Stimulated activated CD8-positive, alpha-beta memory T cell treated with anti-CD3 and anti-CD28 coated beads, Interleukin-15, amount 100 ng/mL, for 24 hours (primary cell): ENCODE data around the gene RALGAPA2.

Source experiments
- DNase-seq: peaks from one replicate; pipeline ENCODE4 v3.0.0-alpha.2; 2020; ENCODE audit warnings: low read depth

Gene RALGAPA2

GRCh38 chr20:20497242-20497978 lies 215.0 kb downstream of the RALGAPA2 start:
- DNase-seq: no peak

- no peak for DNase-seq
Observed at GRCh38 chr20:20495729-20496503, 216.5 kb downstream of the RALGAPA2 start.

GRCh38 chr20:20493701-20494100 lies 218.7 kb downstream of the RALGAPA2 start:
- DNase-seq: no peak

- no peak for DNase-seq
Observed at GRCh38 chr20:20492521-20493332, 219.7 kb downstream of the RALGAPA2 start.

DNA sequence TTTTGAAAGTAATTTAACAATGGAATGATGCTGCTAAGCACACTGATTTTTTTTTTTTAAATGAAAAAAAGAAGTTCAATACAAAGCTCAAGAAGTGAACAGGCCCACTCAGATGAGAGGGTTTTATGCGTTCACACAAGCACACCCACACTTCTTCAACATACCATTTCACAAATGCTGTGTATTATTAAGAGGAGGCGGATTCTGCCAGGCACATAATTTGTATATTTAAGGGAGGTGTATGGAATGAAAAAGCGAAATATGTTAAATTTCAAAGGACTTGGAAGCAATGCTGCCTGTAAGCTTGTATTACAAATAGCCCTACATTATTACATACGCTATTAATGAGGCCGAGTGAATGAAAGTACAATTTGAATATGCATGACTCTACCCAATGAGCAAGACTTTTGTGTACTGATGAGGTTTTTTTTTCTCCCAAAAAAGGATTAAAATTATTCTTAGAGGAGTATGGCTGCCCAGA lies 220.6 kb downstream of the RALGAPA2 start:
- DNase-seq: no peak

DNA sequence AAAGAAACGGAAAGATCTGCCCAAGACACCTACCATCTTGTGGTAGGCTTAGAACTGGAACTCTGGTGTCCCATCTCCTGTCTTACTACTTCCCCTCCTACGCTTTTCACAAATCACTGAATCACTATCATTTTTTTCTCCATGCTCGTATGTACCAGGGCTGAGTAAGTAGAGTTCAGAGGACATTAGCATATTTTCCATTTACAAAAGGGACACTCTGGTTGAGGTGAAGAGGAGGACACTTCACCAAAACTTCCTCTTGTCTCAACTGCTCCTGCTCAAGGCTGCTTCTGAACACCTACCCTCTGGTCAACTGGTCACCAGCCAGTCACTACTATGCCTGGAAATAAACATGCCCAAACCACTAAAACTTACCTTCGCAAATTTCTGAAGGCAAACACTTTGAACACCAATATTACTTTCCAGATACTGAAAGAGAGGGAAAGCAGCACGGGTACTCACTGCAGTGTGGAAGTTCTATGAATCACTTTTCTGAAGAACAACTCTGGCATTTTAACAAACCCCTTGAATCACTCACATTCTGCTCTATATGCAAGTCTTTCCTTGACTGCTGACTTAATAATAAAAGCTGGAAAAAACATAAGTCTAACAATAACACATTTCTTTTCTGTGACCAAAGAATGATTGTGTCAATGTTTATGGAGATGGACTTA lies 221.2 kb downstream of the RALGAPA2 start:
- no peak for DNase-seq

DNA sequence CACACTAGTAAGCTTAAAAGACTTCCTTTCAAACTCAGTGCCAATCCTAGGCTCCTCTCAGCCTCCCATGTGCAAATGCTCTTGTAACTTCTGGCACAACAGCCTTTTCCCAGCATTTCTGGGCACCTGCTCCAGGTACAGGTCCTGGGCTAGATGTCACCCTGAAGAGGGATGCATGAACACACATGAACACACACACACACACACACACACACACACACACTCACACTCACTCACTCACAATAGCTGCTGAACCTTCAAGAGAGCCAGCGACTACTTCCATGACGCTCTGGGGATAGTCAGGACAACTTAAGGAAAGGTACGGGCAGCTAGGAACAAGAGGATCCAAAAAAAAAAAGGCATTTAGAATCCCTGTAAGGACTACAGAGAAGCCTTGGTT lies 221.8 kb downstream of the RALGAPA2 start:
- no peak for DNase-seq

DNA sequence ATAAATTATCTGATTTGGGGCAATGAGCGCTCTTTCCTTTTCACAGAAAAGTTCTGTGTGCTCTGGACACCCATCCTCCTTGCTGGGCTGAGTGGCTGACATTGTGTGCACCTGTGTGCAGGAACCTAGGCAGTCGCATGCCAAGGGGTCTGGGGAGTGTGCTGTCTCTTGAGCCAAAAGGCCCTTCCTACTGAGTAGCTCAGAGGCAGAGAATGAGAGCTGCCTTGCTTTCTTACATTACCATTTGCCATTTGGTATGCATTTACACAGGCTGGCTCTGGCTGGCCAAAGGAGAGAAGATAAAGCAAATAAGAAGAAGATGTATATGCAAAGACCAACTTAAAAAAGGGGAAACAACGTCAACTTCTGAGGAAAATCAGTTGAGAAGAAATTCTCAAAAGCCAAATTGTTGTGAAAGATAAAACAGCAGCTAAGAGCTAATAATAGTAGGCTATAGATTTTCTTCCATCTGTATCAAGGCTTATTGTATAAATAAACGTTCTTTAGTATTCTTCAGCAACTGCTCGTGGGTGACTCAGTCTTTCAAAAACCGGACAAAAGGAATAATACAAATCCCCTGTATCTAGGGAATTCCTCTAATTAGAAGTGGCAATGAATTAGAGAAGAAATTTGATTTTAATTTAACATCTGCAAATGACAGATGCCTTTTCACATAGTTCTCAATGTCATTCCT lies 222.6 kb downstream of the RALGAPA2 start:
- no peak for DNase-seq

GRCh38 chr20:20489054-20489453 lies 223.4 kb downstream of the RALGAPA2 start:
- DNase-seq: no peak

- no peak for DNase-seq
Observed at GRCh38 chr20:20488388-20488787, 224.1 kb downstream of the RALGAPA2 start.

- DNase-seq: no peak
Observed at GRCh38 chr20:20487811-20488210, 224.6 kb downstream of the RALGAPA2 start.

- no peak for DNase-seq
Observed at GRCh38 chr20:20483328-20483727, 229.1 kb downstream of the RALGAPA2 start.

GRCh38 chr20:20482453-20482852 lies 230.0 kb downstream of the RALGAPA2 start:
- no peak for DNase-seq

- no peak for DNase-seq
Observed at GRCh38 chr20:20480689-20481088, 231.8 kb downstream of the RALGAPA2 start.

GRCh38 chr20:20480126-20480525 lies 232.3 kb downstream of the RALGAPA2 start:
- no peak for DNase-seq

- no peak for DNase-seq
Observed at GRCh38 chr20:20477444-20478041, 234.9 kb downstream of the RALGAPA2 start.

GRCh38 chr20:20476504-20476903 lies 235.9 kb downstream of the RALGAPA2 start:
- no peak for DNase-seq

GRCh38 chr20:20473657-20474056 lies 238.8 kb downstream of the RALGAPA2 start:
- DNase-seq: no peak

DNA sequence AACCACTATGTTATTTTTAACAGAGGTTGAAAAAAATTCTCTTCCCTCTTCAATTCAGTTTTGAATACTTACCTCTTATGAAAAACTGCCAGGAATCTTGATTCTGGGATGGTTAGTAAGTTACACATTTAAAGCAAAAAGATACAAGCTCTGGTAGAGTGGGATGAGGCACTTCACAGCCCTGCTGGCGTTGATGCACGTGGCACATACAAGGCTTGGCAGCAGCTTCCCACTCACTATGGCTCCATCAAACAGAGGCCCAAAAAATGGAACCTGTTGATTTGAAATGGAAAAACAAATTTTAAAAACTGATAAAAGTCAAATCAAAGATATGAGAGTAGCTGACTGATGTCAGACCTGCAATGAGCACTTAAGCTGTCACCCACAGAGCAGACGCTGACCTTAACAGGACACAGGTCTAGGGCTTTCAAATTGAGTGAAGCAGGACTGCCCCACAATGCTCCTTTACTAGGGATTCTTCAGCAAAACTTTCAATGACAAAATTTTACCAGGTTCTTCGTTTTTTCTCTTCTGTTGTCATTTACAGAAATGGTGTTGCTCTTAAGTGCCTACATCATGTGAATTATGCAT lies 239.7 kb downstream of the RALGAPA2 start:
- DNase-seq: no peak

GRCh38 chr20:20466341-20466879 lies 246.0 kb downstream of the RALGAPA2 start:
- DNase-seq: no peak
